HG02884 (cell line): ENCODE measurements around the gene KMT5C.
"Not testable (repeated sequence)": the region's sequence is repeated elsewhere in the genome, so short reads cannot be mapped to it uniquely, and the experiment has no call there.

ENCODE experiments used
- ATAC-seq: cut with Tn5 transposase; IDR thresholded peaks from one replicate; pipeline ENCODE4 v1.9.1; 2021; ENCODE audit warnings: mild to moderate bottlenecking, moderate library complexity; ENCODE audit not compliant: unreplicated experiment

KMT5C gene

DNA sequence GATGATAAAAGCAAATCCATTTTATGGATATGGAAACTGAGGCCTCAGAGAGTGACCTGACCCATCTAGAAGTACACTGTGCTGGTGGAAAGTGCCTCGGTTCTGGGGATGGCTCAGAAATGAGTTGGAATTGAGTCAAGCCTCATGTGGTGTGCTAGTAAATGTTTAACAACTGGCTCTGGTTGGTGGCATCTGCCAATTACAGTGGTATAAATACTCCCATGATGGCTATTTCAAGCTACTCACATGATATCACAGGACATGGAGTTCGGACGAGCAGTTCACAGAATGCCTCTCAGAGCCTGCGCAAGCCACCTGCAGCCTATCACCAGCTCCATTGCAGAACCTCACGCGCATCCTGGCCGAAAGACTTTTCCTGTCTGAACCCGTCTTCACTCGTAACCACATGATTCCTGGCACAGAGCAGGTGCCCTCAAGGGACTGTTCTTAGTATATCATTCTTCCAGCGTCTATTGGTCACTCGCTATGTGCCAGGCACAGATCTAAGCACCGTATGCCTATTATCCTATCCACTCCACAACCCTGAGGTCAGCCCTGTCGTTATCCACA is 23.6 kb upstream of the KMT5C start:
- no peak for ATAC-seq

DNA sequence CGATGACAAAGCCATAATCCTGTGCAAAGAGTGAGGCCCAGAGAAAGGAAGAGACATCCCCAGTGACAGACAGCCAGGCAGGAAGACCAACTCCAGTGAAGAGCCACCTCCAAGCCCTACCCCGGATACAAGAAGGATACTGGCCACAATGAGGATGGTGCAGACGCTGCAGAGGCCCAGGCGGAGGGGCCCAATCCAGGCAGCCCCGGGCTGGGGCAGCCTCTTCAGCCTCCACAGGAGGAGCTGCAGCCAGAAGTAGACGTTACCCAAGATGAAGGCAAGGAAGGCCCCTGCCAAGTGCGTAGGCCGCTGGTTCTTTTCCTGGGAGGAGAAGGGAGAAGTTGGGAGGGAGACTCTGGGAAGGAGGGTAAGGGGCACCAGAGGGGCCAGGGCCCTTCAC is 23.0 kb upstream of the KMT5C start:
- ATAC-seq = no peak

DNA sequence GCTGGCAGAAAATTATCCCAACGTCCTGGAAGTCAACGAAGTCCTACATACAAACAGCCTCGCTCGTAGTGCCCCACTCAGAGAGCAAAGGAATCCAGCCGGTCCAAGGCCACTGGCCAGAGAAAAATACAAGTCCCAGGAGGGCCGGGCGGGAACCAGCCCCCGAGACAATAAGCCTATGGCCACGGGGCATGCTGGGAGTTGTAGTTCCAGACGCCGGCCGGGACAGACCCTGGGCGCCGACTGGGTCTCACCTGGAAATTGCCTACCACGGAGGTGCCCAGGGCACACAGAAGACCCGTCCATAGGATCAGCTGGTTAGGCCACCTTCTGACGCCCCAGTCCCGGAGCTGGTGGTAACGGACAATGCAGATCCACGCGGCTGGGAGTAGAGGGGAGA is 19.9 kb upstream of the KMT5C start:
- no peak for ATAC-seq

DNA sequence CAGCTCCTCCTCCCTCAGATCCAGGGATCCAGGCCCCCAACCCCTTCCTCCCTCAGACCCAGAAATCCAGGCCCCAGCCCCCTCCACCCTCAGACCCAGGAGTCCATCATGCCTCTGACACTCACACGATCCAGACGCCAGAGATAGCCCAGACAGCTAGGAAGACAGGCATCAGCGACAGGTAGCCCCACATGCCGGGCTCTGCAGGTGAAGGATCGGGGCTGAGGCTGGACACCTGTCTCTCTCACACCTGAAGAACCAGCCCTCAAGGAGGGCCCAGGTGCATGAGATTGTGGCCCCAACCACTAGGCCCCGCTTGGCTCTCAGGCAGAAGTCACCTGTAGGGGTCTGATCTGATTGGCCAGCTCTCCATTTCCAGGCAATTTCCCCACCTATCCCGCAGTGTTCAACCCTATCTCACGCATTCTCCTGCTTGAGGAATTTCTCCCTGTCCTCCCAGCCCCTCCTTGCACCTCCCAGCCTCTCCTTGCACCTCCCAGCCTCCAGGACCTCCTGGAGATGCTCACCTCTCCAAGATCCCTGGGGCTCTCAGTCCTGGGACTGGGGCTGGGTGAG is 18.7 kb upstream of the KMT5C start:
- no peak for ATAC-seq

DNA sequence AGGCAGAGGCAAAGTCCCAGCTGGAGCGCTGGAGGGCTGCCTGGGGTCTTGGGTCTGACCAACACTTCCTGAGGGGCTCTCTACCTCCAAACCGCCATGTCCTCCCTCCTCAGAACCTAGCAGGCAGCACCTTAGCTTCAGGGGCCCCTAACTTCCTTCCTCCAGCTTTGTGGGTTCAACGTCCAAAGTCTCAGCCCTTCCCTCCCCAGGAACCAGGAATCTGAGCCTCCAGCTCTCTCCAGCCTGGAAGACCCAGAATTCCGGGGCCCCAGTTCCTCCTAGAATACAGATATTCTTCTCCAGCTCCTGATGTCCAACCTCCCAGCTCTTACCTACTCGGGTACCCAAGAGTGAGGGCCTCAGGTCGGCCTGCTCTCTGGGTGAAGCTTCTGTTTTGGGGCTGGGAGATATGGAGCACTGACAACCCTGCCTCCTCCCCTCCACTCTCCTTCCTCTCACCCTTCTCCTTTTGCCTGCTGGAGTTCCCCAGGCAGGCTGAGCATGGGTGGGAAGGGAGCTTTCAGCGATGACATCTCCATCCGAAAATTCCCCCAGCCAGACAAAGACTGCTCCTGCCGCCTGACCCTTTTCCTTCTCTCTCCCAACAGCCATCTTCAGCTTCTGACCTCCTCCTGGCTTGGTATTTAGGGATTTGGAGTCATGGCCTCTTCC is 18.1 kb upstream of the KMT5C start:
- no peak for ATAC-seq

DNA sequence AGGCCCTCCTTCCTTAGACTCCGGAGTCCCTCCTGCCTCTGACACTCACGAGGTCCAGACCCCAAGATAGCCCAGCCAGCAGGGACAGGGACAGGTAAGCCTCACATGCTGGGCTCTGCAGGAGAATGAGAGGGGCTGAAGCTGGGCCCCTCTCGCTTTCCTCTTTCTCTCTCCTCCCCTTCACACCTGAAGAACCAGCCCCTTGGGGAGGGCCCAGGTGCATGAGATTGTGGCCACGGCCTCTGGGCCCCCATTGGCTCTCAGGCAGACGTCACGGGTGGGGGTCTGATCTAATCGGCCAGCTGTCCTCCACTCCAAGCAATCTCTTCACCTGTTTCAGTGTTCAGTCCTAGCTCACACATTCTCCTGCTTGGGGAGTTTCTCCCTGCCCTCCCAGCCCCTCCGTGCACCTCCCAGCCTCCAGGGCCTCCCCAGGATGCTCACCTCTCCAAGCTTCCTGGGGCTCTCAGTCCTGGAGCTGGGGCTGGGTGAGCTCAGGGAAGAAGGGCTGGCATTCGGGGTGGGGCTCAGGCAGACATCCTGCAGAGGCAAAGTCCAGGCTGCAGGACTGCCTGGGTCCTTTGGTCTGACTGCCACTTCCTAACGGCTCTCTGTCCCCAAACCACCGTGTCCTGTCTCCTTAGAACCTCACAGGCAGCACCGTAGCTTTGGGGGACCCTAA is 17.3 kb upstream of the KMT5C start:
- no peak for ATAC-seq

DNA sequence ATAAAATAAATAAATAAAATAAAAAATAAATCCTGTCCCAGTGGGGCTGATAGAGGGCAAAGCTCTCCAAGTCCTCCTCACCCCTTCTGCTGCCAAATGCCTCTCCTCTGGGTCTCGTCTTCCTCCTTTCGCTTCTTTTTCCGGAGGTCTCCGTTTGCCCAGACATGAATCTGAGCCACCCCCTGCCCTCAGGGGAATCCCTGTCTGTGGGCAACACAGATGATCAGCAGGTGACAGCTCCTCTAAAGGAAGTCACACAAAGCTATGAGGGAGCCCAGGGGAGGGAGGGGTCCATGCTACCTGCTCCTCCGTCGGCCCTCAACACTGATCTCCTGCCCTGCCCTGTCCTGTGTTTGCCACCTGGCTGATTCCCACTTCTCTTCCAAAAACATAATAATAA is 15.0 kb upstream of the KMT5C start:
- ATAC-seq = no peak

DNA sequence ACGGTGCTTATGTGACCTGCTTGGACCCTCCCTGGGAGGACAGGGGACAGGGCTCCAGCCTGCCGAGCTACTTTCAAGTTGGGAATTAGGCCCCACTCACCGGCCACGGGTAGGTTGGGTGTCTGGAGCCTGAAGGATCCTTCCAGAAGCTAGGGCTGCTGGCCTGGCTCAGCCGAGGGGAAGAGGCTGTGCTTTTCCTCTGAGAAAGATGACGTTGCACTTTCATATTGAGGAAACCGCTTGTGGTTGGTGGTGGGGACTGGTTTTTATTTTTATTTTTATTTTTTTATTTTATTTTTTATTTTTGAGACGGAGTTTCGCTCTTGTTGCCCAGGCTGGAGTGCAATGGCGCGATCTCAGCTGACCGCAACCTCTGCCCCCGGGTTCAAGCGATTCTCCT is 14.5 kb upstream of the KMT5C start, which contains the start of gene TMEM150B:
TMEM150B (minus strand) TSS at position 170 of the 400 bp plus-strand sequence. CDS start 4,305 bp downstream, outside the sequence.
- no peak for ATAC-seq

DNA sequence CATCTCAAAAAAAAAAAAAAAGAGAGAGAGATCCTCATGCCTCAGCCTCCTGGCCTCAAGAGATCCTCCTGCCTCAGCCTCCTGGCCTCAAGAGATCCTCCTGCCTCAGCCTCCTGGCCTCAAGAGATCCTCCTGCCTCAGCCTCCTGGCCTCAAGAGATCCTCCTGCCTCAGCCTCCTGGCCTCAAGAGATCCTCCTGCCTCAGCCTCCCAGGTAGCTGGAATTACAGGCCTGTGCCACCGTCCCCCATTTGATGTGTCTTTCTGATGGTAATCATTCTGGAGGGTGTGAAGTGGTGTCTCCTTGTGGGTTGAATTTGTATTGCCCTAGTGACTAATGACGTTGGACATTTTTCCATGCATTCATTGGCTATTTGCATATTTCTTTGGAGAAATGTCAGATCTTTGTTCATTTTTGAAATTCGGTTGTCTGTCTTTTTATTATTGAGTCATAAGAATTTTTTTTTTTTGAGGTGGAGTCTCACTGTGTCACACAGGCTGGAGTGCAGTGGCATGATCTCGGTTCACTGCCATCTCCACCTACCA is 10.8 kb upstream of the KMT5C start:
- not testable (repeated sequence) for ATAC-seq

DNA sequence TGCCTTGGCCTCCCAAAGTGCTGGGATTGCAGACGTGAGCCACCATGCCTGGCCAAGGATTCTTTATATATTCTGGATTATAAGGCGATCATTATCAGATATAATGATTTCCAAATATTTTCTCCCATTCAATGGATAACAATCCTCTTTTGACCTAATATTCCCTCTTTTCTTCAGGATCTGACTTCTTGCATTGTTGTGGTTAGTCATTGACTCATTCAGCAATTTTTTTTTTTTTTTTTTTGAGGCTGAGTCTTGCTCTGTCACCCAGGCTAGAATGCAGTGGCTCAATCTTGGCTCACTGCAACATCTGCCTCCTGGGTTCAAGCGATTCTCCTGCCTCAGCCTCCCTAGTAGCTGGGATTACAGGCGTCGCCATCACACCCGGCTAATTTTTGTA is 9.9 kb upstream of the KMT5C start:
- ATAC-seq = not testable (repeated sequence)

DNA sequence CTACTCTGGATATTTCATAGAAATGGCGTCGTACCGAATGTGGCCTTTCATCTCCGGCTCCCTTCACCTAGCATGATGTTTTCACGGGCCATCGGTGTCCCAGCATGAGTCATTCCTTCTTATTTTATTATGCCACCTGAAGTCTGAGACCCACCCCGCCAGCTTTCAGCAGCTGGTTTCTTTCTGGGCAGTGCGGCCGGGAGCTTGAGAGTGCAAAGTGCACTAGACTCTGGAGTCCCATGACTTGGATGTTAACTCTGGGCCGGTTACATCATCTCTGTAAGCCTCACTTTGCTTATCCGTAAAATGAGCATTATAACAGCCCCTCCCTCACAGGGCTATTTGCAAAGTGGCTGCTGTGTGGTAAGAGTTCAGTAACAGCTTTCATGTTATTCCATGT is 5.8 kb upstream of the KMT5C start:
- no peak for ATAC-seq

DNA sequence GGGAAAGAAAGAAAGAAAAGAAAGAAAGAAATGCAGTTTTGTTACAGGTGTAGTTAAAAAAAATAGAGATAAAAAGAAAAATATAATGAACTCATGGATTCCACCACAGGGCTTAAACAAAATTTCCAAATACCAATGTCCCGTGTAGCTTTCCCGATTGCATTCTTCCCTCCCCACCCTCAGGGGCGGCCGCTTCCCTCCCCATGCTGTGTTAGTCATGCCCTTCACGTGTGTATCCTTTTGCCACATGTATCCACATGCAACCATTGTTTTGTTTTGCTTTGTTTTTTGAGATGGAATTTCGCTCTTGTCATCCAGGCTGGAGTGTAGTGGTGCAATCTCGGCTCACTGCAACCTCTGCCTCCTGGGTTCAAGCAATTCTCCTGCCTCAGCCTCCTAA is 3.6 kb upstream of the KMT5C start:
- ATAC-seq = no peak

DNA sequence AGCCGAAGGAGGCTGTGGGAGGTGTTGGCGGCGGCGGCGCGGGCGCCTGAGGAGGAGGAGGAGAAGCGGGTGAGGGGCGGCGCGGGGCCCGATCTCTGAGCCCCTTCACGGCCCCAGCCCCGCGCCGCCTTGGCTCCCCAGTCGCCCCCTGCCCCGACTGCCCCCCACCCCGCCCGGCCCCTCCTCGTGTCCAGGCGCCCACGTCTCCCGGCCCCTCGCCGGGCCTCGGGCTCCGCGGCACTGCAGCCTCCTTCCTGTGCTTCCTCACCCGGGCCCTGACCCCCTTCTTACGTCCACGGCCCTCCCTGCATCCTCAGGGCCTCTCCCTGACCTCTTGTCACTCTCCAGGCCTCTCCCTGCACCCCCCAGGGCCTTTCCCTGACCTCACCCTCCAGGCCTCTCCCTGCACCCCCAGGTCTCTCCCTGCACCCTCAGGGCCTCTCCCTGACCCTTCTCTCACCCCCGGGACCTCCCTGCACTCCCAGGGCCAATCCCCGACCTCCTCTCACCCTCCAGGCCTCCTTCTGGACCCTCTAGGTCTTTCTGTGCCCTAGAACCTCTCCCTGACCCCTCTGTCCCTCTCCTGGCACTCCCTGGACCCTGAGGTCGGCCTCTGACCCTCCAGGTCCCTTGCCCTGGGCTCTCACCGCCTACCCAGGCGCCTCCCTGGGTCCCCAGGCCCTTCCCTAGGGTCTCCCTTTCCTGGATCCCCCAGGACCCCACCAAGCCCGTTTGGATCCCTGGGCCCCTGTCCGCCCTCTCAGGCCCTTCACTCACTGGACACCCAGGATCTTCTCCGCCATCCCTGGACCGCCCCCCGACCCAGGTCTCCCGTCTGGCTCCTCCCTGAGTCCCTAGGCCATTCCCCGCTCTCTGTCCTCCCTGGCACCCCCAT is 460 bp downstream of the KMT5C start:
- ATAC-seq = no peak

DNA sequence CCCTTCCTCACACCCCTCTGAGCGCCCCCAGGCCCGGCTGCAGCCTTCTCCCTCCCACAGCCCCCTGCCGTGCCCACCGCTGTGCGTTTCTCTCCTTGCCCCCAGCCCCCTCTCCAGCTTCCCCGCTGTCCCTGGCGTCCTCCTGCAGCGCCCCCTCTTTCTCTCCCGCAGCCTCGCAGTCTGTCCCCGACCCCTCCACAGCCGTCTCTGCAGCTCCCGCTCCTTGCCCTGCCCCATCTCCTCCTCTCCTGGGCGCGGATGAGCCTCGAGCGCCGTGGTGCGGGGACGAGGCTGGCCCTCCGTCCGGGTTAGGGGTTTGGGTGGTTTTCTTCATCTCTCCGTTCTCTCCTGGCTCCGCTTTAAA is 1.1 kb downstream of the KMT5C start:
- ATAC-seq = no peak

DNA sequence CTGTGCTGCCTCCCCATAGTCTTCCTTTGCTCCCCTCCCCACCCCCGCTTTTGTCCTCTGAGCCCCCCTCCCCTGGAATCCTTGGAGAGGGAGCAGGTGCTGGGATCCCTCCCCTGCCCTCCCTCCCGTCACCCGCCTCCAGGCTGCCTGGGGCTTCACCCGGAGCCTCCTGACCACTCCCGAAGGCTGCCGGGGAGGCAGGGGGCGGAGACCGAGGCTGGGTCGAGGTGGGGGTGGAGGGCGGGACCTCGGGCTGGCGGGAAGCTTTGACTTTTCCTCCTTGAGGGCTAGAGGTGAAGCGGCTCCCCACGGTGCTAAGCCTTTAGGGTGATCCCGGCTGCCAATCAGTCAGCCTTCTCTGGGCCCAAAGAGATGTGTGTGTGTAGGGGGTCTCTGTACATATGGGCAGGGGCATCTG is 1.5 kb downstream of the KMT5C start:
- ATAC-seq = no peak

DNA sequence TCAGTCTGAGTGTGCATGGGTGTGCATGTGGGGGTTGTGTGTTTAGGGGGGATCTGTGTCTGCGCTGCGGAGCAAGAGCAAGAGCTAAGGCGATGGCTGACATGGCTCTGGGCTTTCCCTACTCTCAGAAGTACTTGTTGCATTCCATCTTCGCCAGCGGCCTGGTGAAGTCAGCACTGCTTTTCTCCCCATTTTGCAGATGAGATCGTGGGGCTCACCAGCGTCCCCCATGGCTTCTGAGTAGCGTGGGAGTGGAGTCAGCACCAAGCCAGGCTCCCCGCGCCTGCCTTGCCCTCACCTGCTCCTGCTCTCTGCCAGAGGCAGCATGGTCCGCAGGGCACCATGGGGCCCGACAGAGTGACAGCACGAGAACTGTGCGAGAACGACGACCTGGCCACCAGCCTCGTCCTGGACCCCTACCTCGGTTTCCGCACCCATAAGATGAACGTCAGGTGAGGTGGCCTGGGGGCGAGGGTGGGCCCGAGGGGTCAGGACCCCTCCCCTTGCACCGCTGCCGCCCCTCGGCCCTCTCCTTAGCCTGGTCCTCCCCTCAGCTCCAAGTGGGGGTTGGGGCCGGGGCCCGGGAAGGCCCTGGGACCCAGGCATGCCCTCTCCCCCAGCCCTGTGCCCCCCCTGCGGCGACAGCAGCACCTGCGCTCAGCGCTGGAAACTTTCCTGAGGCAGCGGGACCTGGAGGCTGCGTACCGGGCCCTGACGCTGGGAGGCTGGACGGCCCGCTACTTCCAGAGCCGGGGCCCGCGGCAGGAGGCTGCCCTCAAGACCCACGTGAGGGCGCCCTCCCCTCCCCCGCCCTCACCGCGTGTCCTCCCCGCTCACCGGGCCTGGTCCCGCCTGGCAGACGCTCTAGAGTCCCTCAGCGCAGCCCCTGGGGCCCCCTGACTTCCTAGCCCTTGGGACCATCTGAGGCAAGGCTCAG is 2.2 kb downstream of the KMT5C start:
- ATAC-seq = no peak

DNA sequence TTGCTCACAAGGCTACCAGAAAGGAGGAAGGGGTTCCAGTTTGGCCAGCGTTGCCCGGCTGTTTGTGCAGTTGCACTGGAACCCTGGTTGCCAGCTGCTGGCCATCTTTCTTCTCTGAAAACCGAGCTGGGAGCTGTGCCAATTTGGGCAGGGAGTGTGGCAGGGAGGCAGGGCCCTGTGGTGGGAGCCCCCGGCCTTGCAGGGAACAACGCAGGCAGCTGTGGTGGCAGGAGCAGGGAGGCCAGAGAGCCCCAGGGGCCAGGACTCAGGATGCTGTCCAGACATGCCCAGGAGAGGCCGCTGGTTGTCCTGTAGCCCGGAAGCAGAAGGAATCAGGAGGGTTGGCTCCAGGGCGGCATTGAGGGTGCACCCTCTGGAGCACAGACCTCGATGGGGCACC is 4.8 kb downstream of the KMT5C start:
- no peak for ATAC-seq

DNA sequence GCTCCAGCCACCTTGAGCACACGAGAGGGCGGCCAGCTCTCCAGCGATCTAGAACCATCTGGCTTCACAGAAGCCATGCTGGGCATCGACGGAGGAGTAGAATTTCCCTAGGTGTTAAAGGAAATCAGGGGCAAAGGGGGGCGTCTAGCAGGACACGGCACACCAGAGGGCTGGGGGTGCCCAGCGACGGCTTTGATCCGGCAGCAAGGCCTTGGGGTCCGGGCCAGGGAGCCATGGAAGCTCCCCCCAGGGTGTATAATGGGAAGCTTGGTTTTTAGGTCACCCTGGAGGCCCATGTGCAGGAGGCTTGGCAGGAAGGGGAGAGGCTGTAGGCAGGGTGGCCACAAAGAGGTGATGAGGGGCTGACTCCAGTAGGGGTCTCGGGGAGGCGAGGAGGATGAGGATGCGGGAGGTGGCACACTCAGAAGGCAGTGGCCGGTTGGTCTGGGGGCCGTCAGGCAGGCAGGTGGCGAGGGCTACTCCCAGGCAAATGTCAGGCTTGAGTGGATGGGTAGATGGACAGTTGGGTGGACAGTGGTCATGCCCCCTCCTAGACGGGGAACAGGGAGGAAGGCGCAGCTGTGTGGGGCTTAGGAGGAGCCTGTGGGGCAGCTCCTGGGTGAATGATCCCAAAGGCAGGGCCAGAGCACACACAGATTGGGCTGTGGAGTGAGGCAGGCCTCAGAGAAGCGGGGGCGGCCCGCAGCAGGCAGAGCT is 5.6 kb downstream of the KMT5C start:
- ATAC-seq = no peak
